ENCODE measurements around the gene PIGT. TPM values are rescaled to one million over a fixed set of nuclear protein-coding genes. Genes with fewer than 3 reads are reported as not detected.

The PIGT gene
- total RNA-seq, 1 experiment from 2014 or later, result 108 TPM

DNA sequence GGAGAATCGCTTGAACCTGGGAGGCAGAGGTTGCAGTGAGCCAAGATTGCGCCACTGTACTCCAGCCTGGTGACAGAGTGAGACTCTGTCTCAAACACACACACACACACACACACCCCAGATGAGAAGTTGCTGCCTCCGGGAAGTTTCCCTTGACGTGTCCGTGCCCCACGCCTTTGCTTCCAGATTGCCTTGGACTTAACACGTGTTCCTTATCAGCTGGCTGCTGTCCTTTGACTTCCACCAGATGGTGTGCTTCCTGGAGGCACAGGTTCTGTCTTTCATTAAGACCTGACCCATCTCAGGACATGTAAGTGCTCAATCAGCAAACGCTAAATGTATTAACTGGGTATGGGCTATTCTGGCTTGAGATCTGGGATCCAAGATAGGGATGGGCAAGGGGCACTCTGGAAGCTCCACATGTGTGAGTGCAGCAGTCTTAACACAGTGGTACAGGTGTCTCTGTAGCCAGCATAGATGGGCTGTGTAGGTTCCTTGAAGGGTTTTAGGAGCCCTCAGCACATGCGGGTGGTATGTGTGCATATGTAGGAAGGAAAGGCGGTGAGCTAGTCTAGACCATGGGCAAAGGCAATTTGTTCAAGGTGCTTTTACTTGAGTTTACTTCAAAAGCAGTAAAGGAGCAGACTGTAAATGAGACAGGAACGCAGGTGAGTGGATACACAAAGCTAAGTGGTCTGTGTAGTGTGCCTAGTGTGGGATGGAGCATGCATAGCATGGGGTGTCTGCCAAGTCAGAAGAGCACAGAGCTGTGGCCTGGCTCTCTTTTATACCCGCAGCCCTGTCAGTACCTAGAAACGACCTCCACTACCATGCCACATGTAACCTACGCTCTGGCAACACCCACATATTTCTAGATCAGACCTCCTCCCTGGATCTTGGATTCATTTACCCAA lies 11.6 kb downstream of the PIGT start:
- POLR2A ChIA-PET, result interaction anchor here (0.6 kb wide), 1 partner anchor 64 kb away, joined by 3 read pairs; the partner anchor contains the start of gene SYS1
- H3K27me3 ChIP-seq (ENCODE audit: control insufficient read depth, insufficient read depth, low read length), result no peaks in the 10 kb centered on the region
- TF ChIP-seq, protein P1, sequence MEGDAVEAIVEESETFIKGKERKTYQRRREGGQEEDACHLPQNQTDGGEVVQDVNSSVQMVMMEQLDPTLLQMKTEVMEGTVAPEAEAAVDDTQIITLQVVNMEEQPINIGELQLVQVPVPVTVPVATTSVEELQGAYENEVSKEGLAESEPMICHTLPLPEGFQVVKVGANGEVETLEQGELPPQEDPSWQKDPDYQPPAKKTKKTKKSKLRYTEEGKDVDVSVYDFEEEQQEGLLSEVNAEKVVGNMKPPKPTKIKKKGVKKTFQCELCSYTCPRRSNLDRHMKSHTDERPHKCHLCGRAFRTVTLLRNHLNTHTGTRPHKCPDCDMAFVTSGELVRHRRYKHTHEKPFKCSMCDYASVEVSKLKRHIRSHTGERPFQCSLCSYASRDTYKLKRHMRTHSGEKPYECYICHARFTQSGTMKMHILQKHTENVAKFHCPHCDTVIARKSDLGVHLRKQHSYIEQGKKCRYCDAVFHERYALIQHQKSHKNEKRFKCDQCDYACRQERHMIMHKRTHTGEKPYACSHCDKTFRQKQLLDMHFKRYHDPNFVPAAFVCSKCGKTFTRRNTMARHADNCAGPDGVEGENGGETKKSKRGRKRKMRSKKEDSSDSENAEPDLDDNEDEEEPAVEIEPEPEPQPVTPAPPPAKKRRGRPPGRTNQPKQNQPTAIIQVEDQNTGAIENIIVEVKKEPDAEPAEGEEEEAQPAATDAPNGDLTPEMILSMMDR (IDR thresholded peaks at IDR 0.05), result no peak
- no peak for TF ChIP-seq TCF7L2 (IDR thresholded peaks at IDR 0.05; ENCODE audit: low read depth, low read length)
- TF ChIP-seq SIN3A (IDR thresholded peaks at IDR 0.05; ENCODE audit: borderline replicate concordance, insufficient read depth, low read depth, low read length), result no peak
- TF ChIP-seq, protein P2, sequence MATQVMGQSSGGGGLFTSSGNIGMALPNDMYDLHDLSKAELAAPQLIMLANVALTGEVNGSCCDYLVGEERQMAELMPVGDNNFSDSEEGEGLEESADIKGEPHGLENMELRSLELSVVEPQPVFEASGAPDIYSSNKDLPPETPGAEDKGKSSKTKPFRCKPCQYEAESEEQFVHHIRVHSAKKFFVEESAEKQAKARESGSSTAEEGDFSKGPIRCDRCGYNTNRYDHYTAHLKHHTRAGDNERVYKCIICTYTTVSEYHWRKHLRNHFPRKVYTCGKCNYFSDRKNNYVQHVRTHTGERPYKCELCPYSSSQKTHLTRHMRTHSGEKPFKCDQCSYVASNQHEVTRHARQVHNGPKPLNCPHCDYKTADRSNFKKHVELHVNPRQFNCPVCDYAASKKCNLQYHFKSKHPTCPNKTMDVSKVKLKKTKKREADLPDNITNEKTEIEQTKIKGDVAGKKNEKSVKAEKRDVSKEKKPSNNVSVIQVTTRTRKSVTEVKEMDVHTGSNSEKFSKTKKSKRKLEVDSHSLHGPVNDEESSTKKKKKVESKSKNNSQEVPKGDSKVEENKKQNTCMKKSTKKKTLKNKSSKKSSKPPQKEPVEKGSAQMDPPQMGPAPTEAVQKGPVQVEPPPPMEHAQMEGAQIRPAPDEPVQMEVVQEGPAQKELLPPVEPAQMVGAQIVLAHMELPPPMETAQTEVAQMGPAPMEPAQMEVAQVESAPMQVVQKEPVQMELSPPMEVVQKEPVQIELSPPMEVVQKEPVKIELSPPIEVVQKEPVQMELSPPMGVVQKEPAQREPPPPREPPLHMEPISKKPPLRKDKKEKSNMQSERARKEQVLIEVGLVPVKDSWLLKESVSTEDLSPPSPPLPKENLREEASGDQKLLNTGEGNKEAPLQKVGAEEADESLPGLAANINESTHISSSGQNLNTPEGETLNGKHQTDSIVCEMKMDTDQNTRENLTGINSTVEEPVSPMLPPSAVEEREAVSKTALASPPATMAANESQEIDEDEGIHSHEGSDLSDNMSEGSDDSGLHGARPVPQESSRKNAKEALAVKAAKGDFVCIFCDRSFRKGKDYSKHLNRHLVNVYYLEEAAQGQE (IDR thresholded peaks at IDR 0.05; ENCODE audit: insufficient read depth in 1 of 2, low read depth in 2 of 2, low read length in 1 of 2), result no peak
- no peak for TF ChIP-seq POLR2AphosphoS5 (IDR thresholded peaks at IDR 0.05; ENCODE audit: low read depth, low read length)
- in situ Hi-C loops (cut with HindIII; ENCODE audit: low pct_unique_long_range_greater_than_20kb, low sequenced_read_pairs), result no loop called here
- no peak for DNase-seq (ENCODE audit: low read depth, low spot score)
- intact Hi-C loops (cut with micrococcal nuclease; ENCODE audit: unreplicated experiment), result no loop called here
- ATAC-seq, result no peak; the same call in 1 of the 2 replicates
- no peaks in the 10 kb centered on the region for H3K9me3 ChIP-seq (ENCODE audit: control insufficient read depth, insufficient read depth, low read depth, low read length)
- H3K4me1 ChIP-seq (ENCODE audit: control insufficient read depth, insufficient read depth, low read length), result no peaks in the 10 kb centered on the region
- peaks cover 6% of the 10 kb centered on the region; the same call in 1 of the 2 replicates for H3K36me3 ChIP-seq (ENCODE audit: control insufficient read depth, insufficient read depth, low read length)
- BruUV-seq (replicated peaks), result no TSS peak
- CTCF ChIA-PET, result no interaction called here
- H3K4me3 ChIP-seq (ENCODE audit: low read depth in 2 of 2, low read length in 2 of 2), result no peak overlapping the region
- no peak overlapping the region for H3K27ac ChIP-seq (ENCODE audit: low read length)

DNA sequence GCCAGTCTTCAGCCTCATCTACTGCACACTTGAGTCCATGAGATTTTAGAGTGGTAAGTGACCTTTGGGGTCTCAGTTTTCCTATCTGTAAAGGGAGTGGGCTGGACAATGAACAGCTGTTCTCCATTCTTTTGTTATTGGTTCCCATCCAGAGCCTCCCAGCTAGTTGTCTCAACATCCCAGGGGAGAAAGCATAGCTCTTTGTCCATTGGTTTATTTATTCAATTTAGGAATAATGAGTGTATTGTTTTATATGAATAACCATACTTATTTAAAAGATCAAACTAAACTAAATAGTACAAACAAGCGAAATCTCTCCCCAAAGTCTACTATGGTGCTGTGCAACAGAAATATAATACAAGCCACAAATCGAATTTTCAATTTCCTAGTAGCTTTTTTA lies 13.7 kb downstream of the PIGT start:
- H3K9me3 ChIP-seq (ENCODE audit: control insufficient read depth, insufficient read depth, low read depth, low read length), result no peaks in the 10 kb centered on the region
- H3K4me3 ChIP-seq (ENCODE audit: low read depth in 2 of 2, low read length in 2 of 2), result no peak overlapping the region
- no peak for TF ChIP-seq TCF7L2 (IDR thresholded peaks at IDR 0.05; ENCODE audit: low read depth, low read length)
- TF ChIP-seq POLR2AphosphoS5 (IDR thresholded peaks at IDR 0.05; ENCODE audit: low read depth, low read length), result no peak
- TF ChIP-seq, protein P2 (IDR thresholded peaks at IDR 0.05; ENCODE audit: insufficient read depth in 1 of 2, low read depth in 2 of 2, low read length in 1 of 2), result no peak
- TF ChIP-seq, protein P1 (IDR thresholded peaks at IDR 0.05), result no peak
- no peak for TF ChIP-seq SIN3A (IDR thresholded peaks at IDR 0.05; ENCODE audit: borderline replicate concordance, insufficient read depth, low read depth, low read length)
- no peaks in the 10 kb centered on the region for H3K27me3 ChIP-seq (ENCODE audit: control insufficient read depth, insufficient read depth, low read length)
- ATAC-seq, result no peak
- ChIA-PET CTCF (interaction anchor here (0.6 kb wide), 1 partner anchor 14 kb away, joined by 4 read pairs; no protein-coding TSS in a partner anchor), POLR2A (no interaction called here)
- BruUV-seq (replicated peaks), result no TSS peak
- H3K36me3 ChIP-seq (ENCODE audit: control insufficient read depth, insufficient read depth, low read length), result peaks cover 2% of the 10 kb centered on the region; the same call in 1 of the 2 replicates
- no peak for DNase-seq (ENCODE audit: low read depth, low spot score)
- intact Hi-C loops (cut with micrococcal nuclease; ENCODE audit: unreplicated experiment), result no loop called here
- H3K4me1 ChIP-seq (ENCODE audit: control insufficient read depth, insufficient read depth, low read length), result no peaks in the 10 kb centered on the region
- in situ Hi-C loops (cut with HindIII; ENCODE audit: low pct_unique_long_range_greater_than_20kb, low sequenced_read_pairs), result no loop called here
- no peak overlapping the region for H3K27ac ChIP-seq (ENCODE audit: low read length)
